Ishikawa (cell line): ENCODE measurements around the gene P2RX1.

Source experiments
- CEBPB ChIP-seq: IDR thresholded peaks from 2 replicates; pipeline ENCODE4 v1.6.1; 2012
- CREB1 ChIP-seq: IDR thresholded peaks from 2 replicates; pipeline ENCODE4 v1.6.1; 2012; ENCODE audit warnings: low read depth
- EGR1 ChIP-seq: IDR thresholded peaks from 2 replicates; pipeline ENCODE4 v1.6.1; 2012
- EP300 ChIP-seq: IDR thresholded peaks from 2 replicates; pipeline ENCODE4 v1.6.1; 2012; ENCODE audit warnings: borderline replicate concordance
- FOXM1 ChIP-seq: IDR thresholded peaks from 2 replicates; pipeline ENCODE4 v1.6.1; 2012; ENCODE audit warnings: low read depth, borderline replicate concordance
- NFIC ChIP-seq: IDR thresholded peaks from 2 replicates; pipeline ENCODE4 v1.6.1; 2012
- RAD21 ChIP-seq: IDR thresholded peaks from 2 replicates; pipeline ENCODE4 v1.6.1; 2012; ENCODE audit warnings: low read depth
- TAF1 ChIP-seq: IDR thresholded peaks from 2 replicates; pipeline ENCODE4 v1.6.1; 2012; ENCODE audit warnings: low read depth, mild to moderate bottlenecking
- TCF12 ChIP-seq: IDR thresholded peaks from 2 replicates; pipeline ENCODE4 v1.6.1; 2012; ENCODE audit warnings: low read depth
- TEAD4 ChIP-seq: IDR thresholded peaks from 2 replicates; pipeline ENCODE4 v1.6.1; 2012
- YY1 ChIP-seq: IDR thresholded peaks from 2 replicates; pipeline ENCODE4 v1.6.1; 2012; ENCODE audit warnings: low read depth
- TF ChIP-seq, protein P1 (sequence below): IDR thresholded peaks from 2 replicates; pipeline ENCODE4 v1.6.1; 2012
- TF ChIP-seq, protein P2 (sequence below): IDR thresholded peaks from 2 replicates; pipeline ENCODE4 v1.6.1; 2012; ENCODE audit warnings: low read depth, mild to moderate bottlenecking
- TF ChIP-seq, protein P3 (sequence below): IDR thresholded peaks from 2 replicates; pipeline ENCODE4 v1.6.1; 2012

DNA sequence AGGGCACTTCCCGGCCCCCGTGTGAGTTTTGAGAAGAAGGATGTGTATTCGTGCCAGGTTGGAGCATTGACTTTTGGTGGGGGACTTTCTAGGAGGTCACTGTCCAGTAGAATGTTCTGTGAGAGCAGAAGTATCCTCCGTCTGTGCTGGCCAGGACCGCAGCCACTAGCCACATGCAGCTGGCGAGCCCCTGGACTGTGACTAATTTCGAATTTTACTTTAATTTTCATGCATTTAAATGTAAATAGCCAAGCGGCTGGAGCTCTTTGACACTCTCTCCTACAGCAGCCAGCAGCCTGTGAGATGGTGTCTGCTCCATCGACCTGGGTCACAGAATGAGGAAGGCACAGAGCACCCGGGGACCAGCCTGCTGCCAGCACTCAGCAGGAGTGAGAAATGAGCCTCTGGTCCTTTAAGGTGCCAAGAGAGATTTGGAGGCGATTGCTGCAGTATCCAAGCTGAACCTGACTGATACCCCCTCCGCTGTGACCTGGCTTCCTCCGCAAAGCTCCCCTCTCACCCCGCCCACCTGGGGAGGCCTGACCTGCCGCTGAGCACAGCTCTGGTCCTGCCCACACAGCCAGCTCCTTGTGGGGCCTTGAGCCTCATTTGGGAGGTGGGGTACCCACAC lies 40.2 kb upstream of the P2RX1 start:
- TF ChIP-seq RAD21 (no peak), EP300 (no peak), NFIC (no peak), TEAD4 (no peak), TAF1 (no peak), TCF12 (no peak), FOXM1 (no peak), CEBPB (no peak), EGR1 (no peak), CREB1 (no peak), YY1 (no peak)
- TF ChIP-seq, protein P1, sequence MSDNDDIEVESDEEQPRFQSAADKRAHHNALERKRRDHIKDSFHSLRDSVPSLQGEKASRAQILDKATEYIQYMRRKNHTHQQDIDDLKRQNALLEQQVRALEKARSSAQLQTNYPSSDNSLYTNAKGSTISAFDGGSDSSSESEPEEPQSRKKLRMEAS = no peak
- TF ChIP-seq, protein P2, sequence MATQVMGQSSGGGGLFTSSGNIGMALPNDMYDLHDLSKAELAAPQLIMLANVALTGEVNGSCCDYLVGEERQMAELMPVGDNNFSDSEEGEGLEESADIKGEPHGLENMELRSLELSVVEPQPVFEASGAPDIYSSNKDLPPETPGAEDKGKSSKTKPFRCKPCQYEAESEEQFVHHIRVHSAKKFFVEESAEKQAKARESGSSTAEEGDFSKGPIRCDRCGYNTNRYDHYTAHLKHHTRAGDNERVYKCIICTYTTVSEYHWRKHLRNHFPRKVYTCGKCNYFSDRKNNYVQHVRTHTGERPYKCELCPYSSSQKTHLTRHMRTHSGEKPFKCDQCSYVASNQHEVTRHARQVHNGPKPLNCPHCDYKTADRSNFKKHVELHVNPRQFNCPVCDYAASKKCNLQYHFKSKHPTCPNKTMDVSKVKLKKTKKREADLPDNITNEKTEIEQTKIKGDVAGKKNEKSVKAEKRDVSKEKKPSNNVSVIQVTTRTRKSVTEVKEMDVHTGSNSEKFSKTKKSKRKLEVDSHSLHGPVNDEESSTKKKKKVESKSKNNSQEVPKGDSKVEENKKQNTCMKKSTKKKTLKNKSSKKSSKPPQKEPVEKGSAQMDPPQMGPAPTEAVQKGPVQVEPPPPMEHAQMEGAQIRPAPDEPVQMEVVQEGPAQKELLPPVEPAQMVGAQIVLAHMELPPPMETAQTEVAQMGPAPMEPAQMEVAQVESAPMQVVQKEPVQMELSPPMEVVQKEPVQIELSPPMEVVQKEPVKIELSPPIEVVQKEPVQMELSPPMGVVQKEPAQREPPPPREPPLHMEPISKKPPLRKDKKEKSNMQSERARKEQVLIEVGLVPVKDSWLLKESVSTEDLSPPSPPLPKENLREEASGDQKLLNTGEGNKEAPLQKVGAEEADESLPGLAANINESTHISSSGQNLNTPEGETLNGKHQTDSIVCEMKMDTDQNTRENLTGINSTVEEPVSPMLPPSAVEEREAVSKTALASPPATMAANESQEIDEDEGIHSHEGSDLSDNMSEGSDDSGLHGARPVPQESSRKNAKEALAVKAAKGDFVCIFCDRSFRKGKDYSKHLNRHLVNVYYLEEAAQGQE = no peak
- TF ChIP-seq, protein P3, sequence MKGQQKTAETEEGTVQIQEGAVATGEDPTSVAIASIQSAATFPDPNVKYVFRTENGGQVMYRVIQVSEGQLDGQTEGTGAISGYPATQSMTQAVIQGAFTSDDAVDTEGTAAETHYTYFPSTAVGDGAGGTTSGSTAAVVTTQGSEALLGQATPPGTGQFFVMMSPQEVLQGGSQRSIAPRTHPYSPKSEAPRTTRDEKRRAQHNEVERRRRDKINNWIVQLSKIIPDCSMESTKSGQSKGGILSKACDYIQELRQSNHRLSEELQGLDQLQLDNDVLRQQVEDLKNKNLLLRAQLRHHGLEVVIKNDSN = no peak
